GM15510 (cell line): Measurements from ENCODE around the gene RSRC1.

Source experiments
- POLR2A ChIP-seq: IDR thresholded peaks from 3 replicates; pipeline ENCODE4 v1.6.1; 2011; ENCODE audit warnings: borderline replicate concordance; ENCODE audit not compliant: insufficient read length; ENCODE audit errors: extremely low read depth

Gene RSRC1

DNA sequence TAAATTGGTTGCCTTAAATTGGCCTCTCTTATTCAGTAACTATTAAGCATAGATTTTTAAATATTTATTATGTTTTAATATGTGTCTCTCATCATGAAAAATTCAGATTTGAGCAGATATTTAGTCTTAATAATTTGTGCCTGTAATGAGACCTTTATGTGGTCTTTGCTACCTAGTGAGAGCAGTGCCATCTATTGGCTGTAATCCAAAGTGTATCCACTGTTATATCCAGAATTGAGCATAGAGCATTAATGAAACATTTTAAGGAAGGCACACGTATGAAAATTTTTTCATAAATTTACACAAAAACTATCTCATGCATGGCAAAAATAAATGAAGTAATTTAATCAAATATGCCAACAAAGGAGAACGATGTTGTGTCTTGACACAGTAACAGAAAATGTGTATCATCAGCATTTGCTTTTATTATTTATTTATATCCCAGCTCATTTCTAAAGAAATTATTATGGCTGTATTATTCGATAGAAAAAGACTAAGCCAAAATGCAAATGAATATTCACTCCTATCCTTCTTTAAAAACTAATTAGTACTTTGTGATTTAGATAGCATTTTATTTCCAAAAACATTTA lies 203.5 kb downstream of the RSRC1 start:
- TF ChIP-seq POLR2A = no peak

GRCh38 chr3:158314426-158315357 lies 204.8 kb downstream of the RSRC1 start:
- TF ChIP-seq POLR2A = no peak

DNA sequence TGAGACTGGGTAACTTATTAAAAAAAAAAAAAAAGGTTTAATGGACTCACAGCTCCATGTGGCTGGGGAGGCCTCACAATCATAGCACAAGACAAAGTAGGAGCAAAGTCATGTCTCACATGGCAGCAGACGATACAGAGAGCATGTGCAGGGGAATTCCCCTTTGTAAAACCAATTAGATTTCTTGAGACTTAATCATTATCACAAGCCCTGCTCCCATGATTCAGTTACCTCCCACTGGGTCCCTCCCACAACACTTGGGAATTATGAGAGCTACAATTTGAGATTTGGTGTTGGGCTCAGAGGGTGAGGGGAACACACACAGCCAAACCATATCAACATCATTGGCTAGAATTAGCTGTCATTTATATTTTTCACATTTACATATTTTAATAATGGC lies 221.0 kb downstream of the RSRC1 start:
- TF ChIP-seq POLR2A = no peak

DNA sequence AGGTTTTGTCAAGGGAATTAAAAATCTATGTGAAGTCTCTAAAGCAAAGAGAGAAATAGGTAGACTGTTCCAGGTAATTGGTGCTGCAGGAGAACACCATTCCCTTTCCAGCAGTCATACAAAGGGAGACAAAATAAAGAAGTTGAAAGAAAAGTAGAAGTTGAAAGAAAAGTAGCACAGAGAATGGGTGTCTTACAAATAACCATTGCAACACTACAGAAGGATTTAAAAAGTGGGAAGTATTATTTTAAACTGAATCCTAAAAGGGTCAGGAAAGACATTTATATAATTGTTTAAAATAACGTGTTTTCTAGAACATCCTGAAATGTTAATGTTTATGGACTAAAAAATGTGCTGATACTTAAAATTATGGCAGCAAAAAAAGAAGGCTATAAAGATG lies 223.8 kb downstream of the RSRC1 start:
- no peak for TF ChIP-seq POLR2A

DNA sequence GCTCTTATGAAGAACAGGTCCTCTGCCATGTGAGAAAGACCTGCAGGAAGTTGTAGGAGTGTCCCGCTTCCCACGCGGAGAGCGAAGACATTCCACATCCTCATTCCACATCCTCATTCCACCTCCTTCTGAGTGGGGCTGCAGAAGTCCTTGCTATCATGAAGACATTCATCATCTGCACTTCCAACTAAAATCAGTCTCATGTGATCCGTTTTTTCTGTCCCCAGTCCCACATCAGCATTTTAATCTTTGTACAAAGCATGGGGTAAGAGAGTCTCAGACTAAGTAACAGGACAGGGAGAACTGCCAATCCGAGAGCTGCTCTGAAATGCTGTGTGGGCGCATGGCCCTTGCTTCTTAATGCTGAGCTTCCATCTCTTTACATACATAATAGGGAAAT lies 227.2 kb downstream of the RSRC1 start:
- TF ChIP-seq POLR2A = no peak

- TF ChIP-seq POLR2A = no peak
These were observed 229.7 kb downstream of the RSRC1 start for GRCh38 chr3:158339638-158340037.

DNA sequence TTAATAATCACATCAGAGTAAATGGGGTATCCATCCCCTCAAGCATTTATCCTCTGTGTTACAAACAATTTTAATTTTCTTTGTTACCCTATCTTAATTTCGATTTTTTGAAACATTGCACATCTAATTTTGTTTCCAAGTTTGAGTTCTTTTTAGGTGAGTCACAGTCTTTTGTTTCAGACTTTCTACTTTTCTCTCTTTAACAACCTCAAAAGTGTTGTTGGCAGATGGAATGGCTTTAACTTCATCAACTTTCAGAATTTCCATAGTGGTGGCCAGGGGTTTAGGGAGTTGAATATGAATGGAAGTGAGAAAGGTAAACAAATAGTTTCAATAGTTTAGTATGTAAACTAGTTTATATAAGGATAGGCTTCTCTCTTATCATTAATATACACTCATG lies 238.1 kb downstream of the RSRC1 start:
- no peak for TF ChIP-seq POLR2A

DNA sequence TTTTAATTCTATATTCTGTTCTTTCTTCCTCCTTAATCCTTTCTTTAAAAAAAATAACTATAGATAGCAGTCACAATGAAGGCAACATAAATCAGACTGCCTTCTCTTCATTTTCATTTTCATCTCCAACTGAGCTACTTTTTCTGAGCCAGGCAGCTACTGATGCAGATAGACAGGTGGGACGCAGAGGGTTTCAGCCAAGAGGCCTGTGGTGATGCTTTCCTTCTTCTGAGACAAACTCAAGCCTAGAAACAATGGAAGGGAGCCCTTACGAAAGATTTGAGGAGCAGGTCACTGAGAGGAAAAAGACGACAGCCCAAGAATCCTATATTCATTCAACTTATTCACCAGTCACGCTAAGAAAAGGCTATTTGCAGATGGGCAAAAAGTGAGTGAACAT lies 241.1 kb downstream of the RSRC1 start:
- no peak for TF ChIP-seq POLR2A

GRCh38 chr3:158352551-158352950 lies 242.7 kb downstream of the RSRC1 start:
- TF ChIP-seq POLR2A = no peak

GRCh38 chr3:158354713-158355112 lies 244.8 kb downstream of the RSRC1 start:
- no peak for TF ChIP-seq POLR2A

DNA sequence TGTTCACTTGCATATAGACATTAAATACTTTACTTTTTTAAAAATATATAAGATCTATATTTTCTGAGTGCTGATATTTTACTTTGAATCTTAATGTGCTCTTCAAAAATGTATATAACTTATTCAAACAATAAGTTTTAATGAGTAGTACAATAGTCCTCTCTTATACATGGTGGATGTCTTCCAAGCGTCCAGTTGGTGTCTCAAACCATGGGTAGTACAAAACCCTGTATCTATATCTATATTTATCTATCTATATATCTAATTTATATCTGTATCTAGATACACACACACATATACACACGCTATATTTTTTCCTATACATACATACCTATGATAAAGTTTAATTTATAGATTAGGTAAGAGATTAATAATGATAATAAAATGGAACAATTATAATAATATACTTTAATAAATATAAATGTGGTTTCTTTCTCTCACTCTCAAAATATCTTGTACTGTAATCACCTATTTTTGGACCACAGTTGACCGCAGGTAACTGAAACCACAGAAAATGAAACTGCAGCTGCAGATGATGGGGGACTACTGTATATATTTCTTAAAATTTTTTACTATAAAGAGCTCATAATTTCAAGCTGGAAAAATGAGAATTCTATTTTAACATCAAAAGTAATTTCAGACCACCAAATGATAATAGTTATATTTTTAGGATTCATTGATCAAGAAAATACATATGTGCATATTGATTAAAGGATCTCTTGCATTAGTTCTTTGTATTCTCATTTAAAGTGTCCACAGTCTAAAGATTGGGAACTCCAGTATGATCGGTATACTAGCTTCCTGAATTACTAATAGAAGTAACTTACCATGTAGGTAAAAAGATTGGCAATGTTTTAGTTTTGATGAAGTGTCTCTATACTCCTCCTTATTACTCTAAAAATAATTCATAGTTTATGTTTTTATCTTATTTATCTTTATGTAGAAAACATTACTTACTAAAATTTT lies 246.0 kb downstream of the RSRC1 start:
- no peak for TF ChIP-seq POLR2A

DNA sequence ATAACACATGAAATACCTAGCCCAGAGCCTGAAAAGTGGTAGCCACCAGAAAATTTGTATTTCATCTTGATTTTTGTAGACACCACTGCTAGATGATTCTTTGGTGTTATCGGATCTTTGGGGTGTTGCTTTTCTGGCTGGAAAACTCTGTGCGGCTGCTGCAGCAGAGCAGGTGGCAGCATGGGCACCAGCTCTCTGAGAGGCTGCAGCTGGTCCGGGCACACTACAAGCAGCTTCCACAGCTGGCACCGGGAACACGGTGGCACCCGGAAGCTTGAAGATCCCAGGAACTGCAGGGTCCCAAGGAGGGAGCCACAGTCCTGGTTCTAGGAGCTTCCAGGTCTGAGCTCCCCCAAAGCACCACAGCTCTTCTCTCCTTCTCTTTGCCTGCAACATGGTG lies 249.4 kb downstream of the RSRC1 start:
- TF ChIP-seq POLR2A = no peak

DNA sequence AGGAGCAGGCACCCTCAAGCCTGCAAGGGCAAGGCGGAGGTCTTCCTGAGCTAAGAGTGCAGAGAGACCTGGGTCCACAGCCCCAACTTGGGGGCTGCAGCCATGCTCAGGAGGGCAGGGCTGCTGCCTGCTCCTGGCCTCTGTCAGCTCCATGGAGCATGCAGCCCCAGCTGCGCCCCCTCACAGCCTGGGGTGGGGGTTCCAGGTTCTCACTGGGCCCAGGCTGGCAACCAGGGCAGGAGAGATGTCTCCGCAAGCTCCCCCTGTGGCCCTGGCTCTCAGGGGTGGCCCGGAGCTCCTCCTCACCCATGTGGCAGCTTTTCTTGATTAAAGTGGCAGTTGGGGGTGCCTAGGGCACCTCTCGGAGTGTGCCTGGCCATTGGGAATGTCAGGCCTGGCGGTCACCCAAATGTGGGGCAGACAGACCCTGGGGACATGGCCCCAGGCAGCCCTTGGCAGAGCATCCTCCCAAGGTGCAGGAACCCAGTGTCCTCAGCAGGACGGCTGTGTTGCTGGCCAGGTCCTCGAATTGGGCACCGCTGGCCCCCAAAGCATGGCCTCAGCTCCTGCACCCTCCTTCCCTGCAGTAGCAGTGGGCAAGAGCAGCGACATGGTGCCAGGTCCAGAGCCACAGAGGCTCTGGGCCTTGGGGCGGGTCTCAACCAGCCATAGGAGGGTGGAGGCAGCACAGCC lies 251.0 kb downstream of the RSRC1 start:
- TF ChIP-seq POLR2A = no peak

- TF ChIP-seq POLR2A = no peak
These were observed 258.4 kb downstream of the RSRC1 start for GRCh38 chr3:158368271-158368670.
